Thymus (tissue), 11 donors: ENCODE results near the gene RIN1. TPM values are rescaled to one million over a fixed set of nuclear protein-coding genes. Genes with fewer than 3 reads are reported as not detected.
"Not testable (repeated sequence)": the region's sequence is repeated elsewhere in the genome, so short reads cannot be mapped to it uniquely, and the experiment has no call there.

Experiments used
- DNase-seq, 9 donors: peaks; one replicate each; pipeline ENCODE4 v3.0.0-alpha.2; 2013; ENCODE audit warnings: low spot score in 9 of 9, low read depth in 6 of 9, missing footprints in 1 of 9
- H3K27ac ChIP-seq, 2 donors: one replicate each; pipeline ENCODE4 v1.5.1; 2013; ENCODE audit warnings: control low read depth in 1 of 2, low read depth in 1 of 2, low read length in 1 of 2, mild to moderate bottlenecking in 1 of 2, moderate library complexity in 1 of 2
- H3K27me3 ChIP-seq, 2 donors: one replicate each; pipeline ENCODE4 v1.5.1; 2013; ENCODE audit warnings: low read length in 1 of 2; ENCODE audit not compliant: control insufficient read depth in 2 of 2, insufficient read depth in 1 of 2
- H3K36me3 ChIP-seq, 2 donors: one replicate each; pipeline ENCODE4 v1.5.1; 2013; ENCODE audit warnings: low read length in 1 of 2, mild to moderate bottlenecking in 1 of 2, moderate library complexity in 1 of 2; ENCODE audit not compliant: control insufficient read depth in 2 of 2, insufficient read depth in 2 of 2
- H3K4me1 ChIP-seq, 2 donors: one replicate each; pipeline ENCODE4 v1.5.1; 2013; ENCODE audit warnings: low read length in 2 of 2; ENCODE audit not compliant: control insufficient read depth in 2 of 2, insufficient read depth in 2 of 2
- H3K4me3 ChIP-seq, 2 donors: one replicate each; pipeline ENCODE4 v1.5.1; 2013; ENCODE audit warnings: low read length in 2 of 2, control low read depth in 1 of 2, mild to moderate bottlenecking in 1 of 2
- H3K9me3 ChIP-seq, 2 donors: one replicate each; pipeline ENCODE4 v1.5.1; 2013; ENCODE audit warnings: low read length in 1 of 2, mild to moderate bottlenecking in 1 of 2; ENCODE audit not compliant: control insufficient read depth in 2 of 2, insufficient read depth in 1 of 2
- WGBS: extraction: QIAGEN DNeasy Blood & Tissue Kit; methylation state at CpG from one replicate; pipeline ENCODE4 v1.1.7; 2013; 5-methylcytosine and 5-hydroxymethylcytosine counted together
- polyA plus RNA-seq: library from polyadenylated mRNA; stranded (reverse); fragments of 200-250 nt; gene quantifications from one replicate; pipeline ENCODE4 v1.2.3, GENCODE V29; 2013
- total RNA-seq: library from RNA; stranded (reverse); fragments of 120-200 nt; gene quantifications from one replicate; pipeline ENCODE4 v1.2.4, GENCODE V29; 2013
- donor health status: healthy.

The RIN1 gene
- total and polyA plus RNA-seq, 2 donors: 1.1 to 5.8 TPM

- H3K9me3 ChIP-seq: peaks cover 0 to 21% of the 10 kb centered on the region in 2 donors
- H3K27me3 ChIP-seq: no peaks in the 10 kb centered on the region
- H3K4me1 ChIP-seq: peaks cover 44 to 73% of the 10 kb centered on the region in 2 donors
- H3K4me3 ChIP-seq: no peak overlapping the region
- 98% methylated on average over 1 of the region's 1 CpG for WGBS
- no peak for DNase-seq
- H3K27ac ChIP-seq: no peak overlapping the region
- no peaks in the 10 kb centered on the region for H3K36me3 ChIP-seq
These were observed 12.6 kb downstream of the RIN1 start for GRCh38 chr11:66323684-66324083.

GRCh38 chr11:66322732-66323427, 13.4 kb downstream of the RIN1 start:
- Histone ChIP-seq H3K36me3 (no peaks in the 10 kb centered on the region), H3K9me3 (peaks cover 0 to 23% of the 10 kb centered on the region in 2 donors), H3K27ac (no peak overlapping the region), H3K4me3 (no peak overlapping the region), H3K4me1 (peaks cover 44 to 73% of the 10 kb centered on the region in 2 donors), H3K27me3 (no peaks in the 10 kb centered on the region)
- 96% methylated on average over 11 of the region's 11 CpGs for WGBS
- DNase-seq: no peak

- Histone ChIP-seq H3K27ac (no peak overlapping the region), H3K36me3 (no peaks in the 10 kb centered on the region), H3K27me3 (no peaks in the 10 kb centered on the region), H3K4me3 (no peak overlapping the region), H3K9me3 (peaks cover 0 to 24% of the 10 kb centered on the region in 2 donors), H3K4me1 (peaks cover 39 to 72% of the 10 kb centered on the region in 2 donors)
- 98% methylated on average over 4 of the region's 4 CpGs for WGBS
- DNase-seq: no peak
These were observed 14.6 kb downstream of the RIN1 start for GRCh38 chr11:66321606-66322005.

GRCh38 chr11:66320748-66321147, 15.5 kb downstream of the RIN1 start:
- WGBS: 95% methylated on average over 6 of the region's 6 CpGs
- H3K27me3 ChIP-seq, H3K27ac ChIP-seq, H3K4me3 ChIP-seq, DNase-seq, H3K36me3 ChIP-seq: not testable (repeated sequence)
- Histone ChIP-seq H3K4me1 (peaks cover 38 to 72% of the 10 kb centered on the region in 2 donors), H3K9me3 (peaks cover 0 to 25% of the 10 kb centered on the region in 2 donors)

GRCh38 chr11:66320289-66320688, 15.9 kb downstream of the RIN1 start:
- not testable (repeated sequence) for H3K36me3 ChIP-seq

GRCh38 chr11:66318600-66318970, 17.6 kb downstream of the RIN1 start:
- 67% methylated on average over 3 of the region's 3 CpGs for WGBS
- peaks cover 37 to 77% of the 10 kb centered on the region in 2 donors for H3K4me1 ChIP-seq
- peak overlapping the region in 1 of 2 donors; percentile 43 for H3K4me3 ChIP-seq

More at GRCh38 chr11:66320289-66320688, 15.9 kb downstream of the RIN1 start:
- not testable (repeated sequence) for H3K27ac ChIP-seq, H3K4me3 ChIP-seq, DNase-seq, H3K27me3 ChIP-seq
- 95% methylated on average over 1 of the region's 2 CpGs for WGBS
- Histone ChIP-seq H3K4me1 (peaks cover 33 to 72% of the 10 kb centered on the region in 2 donors), H3K9me3 (peaks cover 0 to 23% of the 10 kb centered on the region in 2 donors)

GRCh38 chr11:66317723-66318599, 18.3 kb downstream of the RIN1 start:
- Histone ChIP-seq H3K4me3 (peak overlapping the region; percentile 41 to 43), H3K4me1 (peaks cover 44 to 81% of the 10 kb centered on the region in 2 donors), H3K27ac (peak overlapping the region; percentile 99 to 100), H3K9me3 (peaks cover 0 to 18% of the 10 kb centered on the region in 2 donors), H3K27me3 (peaks cover 0 to 2% of the 10 kb centered on the region in 2 donors), H3K36me3 (no peaks in the 10 kb centered on the region)
- peak; percentile 85 to 97 (median 93) for DNase-seq
- 12% methylated on average over 16 of the region's 16 CpGs for WGBS

More at GRCh38 chr11:66318600-66318970, 17.6 kb downstream of the RIN1 start:
- H3K27ac ChIP-seq: peak overlapping the region; percentile 99 to 100
- H3K9me3 ChIP-seq: peaks cover 0 to 17% of the 10 kb centered on the region in 2 donors
- no peak for DNase-seq
- no peaks in the 10 kb centered on the region for H3K36me3 ChIP-seq
- H3K27me3 ChIP-seq: peaks cover 0 to 2% of the 10 kb centered on the region in 2 donors

- peak in 8 of 9 donors; percentile 60 to 86 (median 70) for DNase-seq
- peaks cover 44 to 78% of the 10 kb centered on the region in 2 donors for H3K4me1 ChIP-seq
- H3K4me3 ChIP-seq: peak overlapping the region; percentile 41 to 43
- WGBS: 4% methylated on average over 14 of the region's 14 CpGs
- H3K27me3 ChIP-seq: peaks cover 0 to 2% of the 10 kb centered on the region in 2 donors
- peaks cover 0 to 15% of the 10 kb centered on the region in 2 donors for H3K9me3 ChIP-seq
- peak overlapping the region; percentile 99 to 100 for H3K27ac ChIP-seq
- H3K36me3 ChIP-seq: no peaks in the 10 kb centered on the region
These were observed 18.9 kb downstream of the RIN1 start for GRCh38 chr11:66317322-66317722.

GRCh38 chr11:66316849-66317251, 19.4 kb downstream of the RIN1 start, which contains the start of gene CD248:
Gene CD248, minus strand, starts transcription at chr11:66317044. Its CDS starts 17 bp downstream, at chr11:66317027.
- Histone ChIP-seq H3K9me3 (peaks cover 0 to 14% of the 10 kb centered on the region in 2 donors), H3K36me3 (no peaks in the 10 kb centered on the region), H3K27ac (peak within 1 kb of the TSS; percentile 99 to 100), H3K4me1 (peaks cover 44 to 78% of the 10 kb centered on the region in 2 donors), H3K27me3 (peaks cover 0 to 2% of the 10 kb centered on the region in 2 donors), H3K4me3 (peak within 1 kb of the TSS; percentile 43 to 50)
- DNase-seq: peak in 4 of 9 donors; percentile 49 to 81 (median 62)
- WGBS: 31% methylated on average over 29 of the region's 29 CpGs
